Measurements from ENCODE around the gene ABCC11.

GRCh38 chr16:48279199-48279598 is 31.9 kb upstream of the ABCC11 start:
- TF ChIP-seq CTCF (IDR thresholded peaks at IDR 0.05; ENCODE audit: borderline replicate concordance, extremely low read depth, low read length, poor library complexity, severe bottlenecking) (no peak), EZH2 (IDR thresholded peaks at IDR 0.05; ENCODE audit: borderline replicate concordance, low read depth, low read length, severe bottlenecking) (no peak)
